ENCODE data around the gene ANGPTL4.

GRCh38 chr19:8325454-8325853 lies 38.5 kb upstream of the ANGPTL4 start:
- TF ChIP-seq CTCF (conservative IDR thresholded peaks at IDR 0.05): no peak
- no peak for TF ChIP-seq ZFX (IDR thresholded peaks at IDR 0.05)

All from C4-2B (cell line).